ENCODE measurements around the gene SSMEM1.

DNA sequence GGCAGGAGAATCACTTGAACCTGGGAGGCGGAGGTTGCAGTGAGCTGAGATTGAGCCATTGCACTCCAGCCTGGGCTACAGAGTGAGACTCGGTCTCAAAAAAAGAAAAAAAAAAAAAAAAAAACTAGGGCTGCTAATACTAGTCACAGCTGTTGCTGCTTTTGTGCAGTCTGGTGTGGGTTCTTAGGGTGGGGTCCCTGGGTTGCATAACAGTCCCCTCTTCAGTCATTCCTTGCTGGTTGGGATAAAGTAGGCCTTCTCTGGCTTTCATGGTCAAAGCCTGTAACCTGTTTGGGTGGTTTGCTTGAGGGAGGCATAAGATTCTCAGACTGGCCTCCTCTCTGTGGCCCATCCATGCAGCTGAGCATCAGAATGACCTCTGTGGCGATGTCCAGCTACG lies 14.1 kb downstream of the SSMEM1 start:
- TF ChIP-seq ZNF263 (CRISPR knock-in tag; IDR thresholded peaks at IDR 0.05; ENCODE audit: low read depth) (no peak), JUN (CRISPR knock-in tag; IDR thresholded peaks at IDR 0.05) (no peak), ETV6 (CRISPR knock-in tag; IDR thresholded peaks at IDR 0.05) (no peak), ESRRA (CRISPR knock-in tag; IDR thresholded peaks at IDR 0.05; ENCODE audit: borderline replicate concordance) (no peak), NR2C2 (CRISPR knock-in tag; IDR thresholded peaks at IDR 0.05) (no peak), MXD4 (CRISPR knock-in tag; IDR thresholded peaks at IDR 0.05; ENCODE audit: borderline replicate concordance) (no peak)
- TF ChIP-seq, protein P1, sequence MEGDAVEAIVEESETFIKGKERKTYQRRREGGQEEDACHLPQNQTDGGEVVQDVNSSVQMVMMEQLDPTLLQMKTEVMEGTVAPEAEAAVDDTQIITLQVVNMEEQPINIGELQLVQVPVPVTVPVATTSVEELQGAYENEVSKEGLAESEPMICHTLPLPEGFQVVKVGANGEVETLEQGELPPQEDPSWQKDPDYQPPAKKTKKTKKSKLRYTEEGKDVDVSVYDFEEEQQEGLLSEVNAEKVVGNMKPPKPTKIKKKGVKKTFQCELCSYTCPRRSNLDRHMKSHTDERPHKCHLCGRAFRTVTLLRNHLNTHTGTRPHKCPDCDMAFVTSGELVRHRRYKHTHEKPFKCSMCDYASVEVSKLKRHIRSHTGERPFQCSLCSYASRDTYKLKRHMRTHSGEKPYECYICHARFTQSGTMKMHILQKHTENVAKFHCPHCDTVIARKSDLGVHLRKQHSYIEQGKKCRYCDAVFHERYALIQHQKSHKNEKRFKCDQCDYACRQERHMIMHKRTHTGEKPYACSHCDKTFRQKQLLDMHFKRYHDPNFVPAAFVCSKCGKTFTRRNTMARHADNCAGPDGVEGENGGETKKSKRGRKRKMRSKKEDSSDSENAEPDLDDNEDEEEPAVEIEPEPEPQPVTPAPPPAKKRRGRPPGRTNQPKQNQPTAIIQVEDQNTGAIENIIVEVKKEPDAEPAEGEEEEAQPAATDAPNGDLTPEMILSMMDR (IDR thresholded peaks at IDR 0.05) = no peak
- TF ChIP-seq, protein P2, sequence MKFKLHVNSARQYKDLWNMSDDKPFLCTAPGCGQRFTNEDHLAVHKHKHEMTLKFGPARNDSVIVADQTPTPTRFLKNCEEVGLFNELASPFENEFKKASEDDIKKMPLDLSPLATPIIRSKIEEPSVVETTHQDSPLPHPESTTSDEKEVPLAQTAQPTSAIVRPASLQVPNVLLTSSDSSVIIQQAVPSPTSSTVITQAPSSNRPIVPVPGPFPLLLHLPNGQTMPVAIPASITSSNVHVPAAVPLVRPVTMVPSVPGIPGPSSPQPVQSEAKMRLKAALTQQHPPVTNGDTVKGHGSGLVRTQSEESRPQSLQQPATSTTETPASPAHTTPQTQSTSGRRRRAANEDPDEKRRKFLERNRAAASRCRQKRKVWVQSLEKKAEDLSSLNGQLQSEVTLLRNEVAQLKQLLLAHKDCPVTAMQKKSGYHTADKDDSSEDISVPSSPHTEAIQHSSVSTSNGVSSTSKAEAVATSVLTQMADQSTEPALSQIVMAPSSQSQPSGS (CRISPR knock-in tag; IDR thresholded peaks at IDR 0.05; ENCODE audit: borderline replicate concordance, low read depth) = no peak
- TF ChIP-seq, protein P3, sequence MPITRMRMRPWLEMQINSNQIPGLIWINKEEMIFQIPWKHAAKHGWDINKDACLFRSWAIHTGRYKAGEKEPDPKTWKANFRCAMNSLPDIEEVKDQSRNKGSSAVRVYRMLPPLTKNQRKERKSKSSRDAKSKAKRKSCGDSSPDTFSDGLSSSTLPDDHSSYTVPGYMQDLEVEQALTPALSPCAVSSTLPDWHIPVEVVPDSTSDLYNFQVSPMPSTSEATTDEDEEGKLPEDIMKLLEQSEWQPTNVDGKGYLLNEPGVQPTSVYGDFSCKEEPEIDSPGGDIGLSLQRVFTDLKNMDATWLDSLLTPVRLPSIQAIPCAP (CRISPR knock-in tag; IDR thresholded peaks at IDR 0.05) = no peak
- TF ChIP-seq, protein P4, sequence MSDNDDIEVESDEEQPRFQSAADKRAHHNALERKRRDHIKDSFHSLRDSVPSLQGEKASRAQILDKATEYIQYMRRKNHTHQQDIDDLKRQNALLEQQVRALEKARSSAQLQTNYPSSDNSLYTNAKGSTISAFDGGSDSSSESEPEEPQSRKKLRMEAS (CRISPR knock-in tag; IDR thresholded peaks at IDR 0.05) = no peak

Measured in WTC11 (cell line).